ENCODE results near the gene MRPL16. TPM values are rescaled to one million over a fixed set of nuclear protein-coding genes. Genes with fewer than 3 reads are reported as not detected.
"Not testable (repeated sequence)": the region's sequence is repeated elsewhere in the genome, so short reads cannot be mapped to it uniquely, and the experiment has no call there.

Gene MRPL16
- total RNA-seq, result 43.2 and 43.9 TPM in 2 replicates

- DNase-seq (ENCODE audit: low read depth), result peak; percentile 73
Observed at GRCh38 chr11:59810189-59810910, at the start of gene MRPL16. Gene MRPL16, minus strand, starts transcription at chr11:59810778. Its CDS starts 120 bp downstream, at chr11:59810658.

GRCh38 chr11:59859673-59860072 is 49.1 kb upstream of the MRPL16 start:
- DNase-seq (ENCODE audit: low read depth), result no peak

GRCh38 chr11:59857439-59858434 is 47.2 kb upstream of the MRPL16 start:
- DNase-seq (ENCODE audit: low read depth), result peak; percentile 73

- DNase-seq (ENCODE audit: low read depth), result peak; percentile 29
Observed at GRCh38 chr11:59854871-59855270, 44.3 kb upstream of the MRPL16 start.

- DNase-seq (ENCODE audit: low read depth), result not testable (repeated sequence)
Observed at GRCh38 chr11:59851416-59851815, 40.8 kb upstream of the MRPL16 start.

GRCh38 chr11:59849551-59849950 is 39.0 kb upstream of the MRPL16 start:
- not testable (repeated sequence) for DNase-seq (ENCODE audit: low read depth)

- DNase-seq (ENCODE audit: low read depth), result peak; percentile 99
Observed at GRCh38 chr11:59849129-59849528, 38.6 kb upstream of the MRPL16 start.

GRCh38 chr11:59848439-59848838 is 37.9 kb upstream of the MRPL16 start:
- not testable (repeated sequence) for DNase-seq (ENCODE audit: low read depth)

GRCh38 chr11:59847626-59848025 is 37.0 kb upstream of the MRPL16 start:
- no peak for DNase-seq (ENCODE audit: low read depth)

- DNase-seq (ENCODE audit: low read depth), result no peak
Observed at GRCh38 chr11:59846556-59846955, 36.0 kb upstream of the MRPL16 start.

GRCh38 chr11:59845399-59845798 is 34.8 kb upstream of the MRPL16 start, which contains the start of gene CBLIF:
Gene CBLIF, minus strand, starts transcription at chr11:59845499. Its CDS starts 46 bp downstream, at chr11:59845453.
- DNase-seq (ENCODE audit: low read depth), result no peak

- no peak for DNase-seq (ENCODE audit: low read depth)
Observed at GRCh38 chr11:59842316-59842715, 31.7 kb upstream of the MRPL16 start.

- no peak for DNase-seq (ENCODE audit: low read depth)
Observed at GRCh38 chr11:59841514-59841913, 30.9 kb upstream of the MRPL16 start.

GRCh38 chr11:59839615-59840014 is 29.0 kb upstream of the MRPL16 start:
- DNase-seq (ENCODE audit: low read depth), result no peak

GRCh38 chr11:59833602-59834001 is 23.0 kb upstream of the MRPL16 start:
- DNase-seq (ENCODE audit: low read depth), result no peak

GRCh38 chr11:59829358-59829757 is 18.8 kb upstream of the MRPL16 start:
- no peak for DNase-seq (ENCODE audit: low read depth)

GRCh38 chr11:59822989-59823566 is 12.5 kb upstream of the MRPL16 start:
- DNase-seq (ENCODE audit: low read depth), result peak; percentile 73

GRCh38 chr11:59818572-59818971 is 8.0 kb upstream of the MRPL16 start:
- no peak for DNase-seq (ENCODE audit: low read depth)

GRCh38 chr11:59816434-59816833 is 5.9 kb upstream of the MRPL16 start:
- not testable (repeated sequence) for DNase-seq (ENCODE audit: low read depth)

GRCh38 chr11:59815754-59816153 is 5.2 kb upstream of the MRPL16 start:
- no peak for DNase-seq (ENCODE audit: low read depth)

- no peak for DNase-seq (ENCODE audit: low read depth)
Observed at GRCh38 chr11:59814021-59814420, 3.4 kb upstream of the MRPL16 start.

GRCh38 chr11:59813364-59813763 is 2.8 kb upstream of the MRPL16 start:
- no peak for DNase-seq (ENCODE audit: low read depth)

All from renal cortical epithelial cell (primary cell).